DLD1 (cell line): Measurements from ENCODE around the gene PCDH17.

Experiments
- in situ Hi-C: cut with HindIII; loops from 2 replicates; pipeline ENCODE4 v1.10.0; 2017; ENCODE audit warnings: low sequenced_read_pairs

The PCDH17 gene

DNA sequence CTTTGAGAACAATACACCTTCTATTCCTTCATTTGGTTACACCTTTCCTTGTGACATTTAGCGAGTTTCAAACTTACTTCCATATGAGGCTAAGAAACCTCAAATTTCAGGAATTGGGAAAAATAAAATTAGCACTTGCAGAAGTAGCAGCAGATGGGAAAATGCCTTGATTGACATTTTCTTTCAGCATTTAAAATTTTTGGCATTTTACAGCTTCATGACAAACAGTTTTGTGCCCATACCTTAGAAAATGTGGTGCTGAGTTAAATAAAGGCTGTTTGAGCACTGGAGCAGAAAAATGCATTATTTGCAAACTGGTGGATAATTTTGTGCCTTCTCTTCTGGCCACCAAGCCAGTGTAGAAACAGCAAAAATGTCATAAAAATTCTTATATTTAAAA is 95.4 kb downstream of the PCDH17 start:
- in situ Hi-C loops: no loop called here

DNA sequence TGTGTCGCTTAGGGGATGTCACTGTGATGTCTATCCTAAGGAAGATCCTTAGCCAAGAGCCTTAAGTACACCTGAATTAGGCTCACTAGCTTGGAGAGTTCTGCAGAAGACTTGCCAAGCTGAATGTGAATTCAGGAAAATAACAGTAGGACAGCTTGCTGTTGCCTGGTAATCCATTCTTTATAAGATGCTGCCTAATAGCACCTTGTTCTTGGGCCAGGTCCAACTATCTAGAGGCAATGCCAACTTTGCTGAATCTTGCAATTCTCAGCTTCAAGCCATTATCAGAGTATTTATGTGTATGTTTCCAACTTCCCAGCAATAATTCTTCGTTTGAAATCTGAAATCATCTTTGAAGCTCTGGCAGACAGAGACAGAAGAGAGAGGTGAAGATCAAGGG is 102.8 kb downstream of the PCDH17 start:
- in situ Hi-C loops: no loop called here

DNA sequence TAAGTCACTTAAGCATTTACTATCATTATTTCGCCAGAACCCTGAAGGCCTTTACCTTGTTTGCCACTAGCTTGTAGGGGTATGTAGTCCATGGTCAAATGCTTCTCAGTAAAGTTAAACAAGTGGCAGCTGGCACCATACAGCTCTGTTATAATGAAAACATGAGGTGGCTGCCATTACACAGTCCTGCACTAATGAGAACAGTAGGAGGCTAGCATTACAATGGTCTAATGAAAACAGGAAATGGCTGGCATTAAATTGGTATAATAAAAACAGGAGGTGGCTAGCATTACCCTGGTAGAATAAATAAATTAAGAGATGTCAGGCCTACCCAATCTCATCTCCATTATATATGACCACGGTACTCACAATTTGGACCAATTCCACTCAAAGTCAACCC is 107.5 kb downstream of the PCDH17 start:
- in situ Hi-C loops: no loop called here

DNA sequence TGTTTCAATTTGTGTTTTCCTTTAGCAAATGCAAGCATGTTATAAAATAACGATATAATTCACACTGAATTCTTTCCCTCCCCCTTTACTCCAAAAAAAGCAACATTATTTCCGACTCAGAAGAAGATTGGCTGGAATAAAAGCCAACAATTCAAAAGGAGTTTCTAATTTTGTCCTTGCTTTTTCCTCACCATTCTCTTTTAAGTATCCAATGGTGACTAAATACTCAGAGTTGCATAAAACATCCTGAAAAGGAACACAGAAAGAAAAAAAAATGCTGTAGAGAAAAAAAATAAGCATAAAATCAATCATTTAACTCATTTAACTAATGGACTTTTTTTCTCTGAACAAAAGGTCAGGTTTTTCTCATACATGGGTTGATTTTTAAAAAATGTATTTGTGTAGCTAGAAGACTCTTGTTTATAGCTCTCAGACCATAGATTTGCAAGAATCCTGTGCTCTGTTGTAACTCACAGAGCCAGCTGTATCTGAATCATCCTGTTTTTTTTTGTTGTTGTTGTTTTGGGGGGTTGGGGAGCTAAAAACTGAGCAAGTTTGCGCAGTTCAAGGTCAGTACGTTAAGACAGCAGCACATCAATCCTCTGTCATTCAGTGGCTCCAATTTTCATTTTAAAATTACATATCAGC is 108.1 kb downstream of the PCDH17 start:
- in situ Hi-C loops: no loop called here

DNA sequence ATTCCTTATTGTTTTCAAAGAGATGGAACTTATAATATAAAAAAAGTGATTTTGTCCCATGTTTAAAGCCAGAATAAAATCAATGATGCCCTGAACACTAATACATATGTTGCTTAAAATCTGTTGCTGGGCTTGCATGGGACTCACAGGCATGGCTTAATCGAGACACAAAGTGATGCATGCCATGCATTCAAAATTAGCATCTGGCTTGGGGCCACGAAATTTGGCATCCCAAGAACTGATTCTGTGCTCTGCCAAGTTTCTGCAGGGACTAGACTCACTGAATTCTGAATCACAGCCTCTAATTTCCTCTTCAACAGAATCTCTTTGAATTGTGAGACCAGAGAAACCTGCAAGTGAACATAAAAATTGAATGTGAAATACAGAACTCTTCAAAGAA is 109.2 kb downstream of the PCDH17 start:
- in situ Hi-C loops: no loop called here

DNA sequence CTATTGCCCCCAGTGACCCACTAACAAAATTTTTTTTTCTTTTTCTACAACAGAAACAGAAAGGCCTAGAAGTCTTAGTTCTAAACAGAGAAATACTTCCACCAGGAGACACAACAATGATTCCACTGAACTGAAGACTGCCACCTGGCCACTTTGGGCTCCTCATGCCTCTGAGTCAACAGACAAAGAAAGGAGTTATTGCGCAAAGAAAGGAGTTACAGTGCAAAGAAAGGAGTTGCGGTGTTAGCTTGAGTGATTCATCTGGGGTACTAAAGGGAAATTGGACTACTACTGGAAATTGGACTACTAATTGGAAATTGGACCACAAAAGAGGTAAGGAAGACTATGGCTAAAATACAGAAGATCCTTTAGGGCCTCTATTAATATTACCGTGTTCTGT is 116.6 kb downstream of the PCDH17 start:
- in situ Hi-C loops: no loop called here

DNA sequence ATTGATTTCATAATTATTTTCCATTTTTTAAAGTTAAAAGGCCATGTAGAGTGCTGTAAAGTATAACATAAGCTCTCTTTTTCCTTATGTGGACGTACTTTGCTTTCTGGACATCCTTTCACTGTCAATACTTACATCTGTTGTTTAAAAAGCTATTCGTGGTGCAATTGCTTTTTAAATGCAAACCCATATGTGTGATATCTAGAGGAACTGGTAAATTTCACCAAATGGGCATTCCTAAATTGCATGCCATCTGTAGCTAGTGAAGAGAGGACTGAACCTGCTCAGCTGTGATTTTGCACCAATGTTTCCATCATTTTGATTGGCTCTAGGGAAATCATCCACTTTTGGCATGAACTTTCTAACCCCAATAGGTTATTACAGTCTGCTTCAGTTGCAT is 129.4 kb downstream of the PCDH17 start:
- in situ Hi-C loops: no loop called here

DNA sequence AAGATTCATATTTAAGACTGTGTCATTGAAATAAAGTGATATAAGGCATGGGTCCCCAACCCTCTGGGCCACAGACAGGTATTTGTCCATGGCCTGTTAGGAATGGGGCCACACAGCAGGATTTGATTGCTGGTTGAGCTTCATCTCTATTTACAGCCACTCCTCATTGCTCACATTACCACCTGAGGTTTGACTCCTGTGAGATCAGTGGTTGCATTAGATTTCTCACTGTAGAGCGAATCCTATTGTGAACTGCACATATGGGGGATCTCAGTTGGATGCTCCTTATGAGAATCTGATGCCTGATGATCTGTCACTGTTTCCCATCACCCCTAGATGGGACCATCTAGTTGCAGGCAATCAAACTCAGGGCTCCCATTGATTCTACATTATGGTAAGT is 132.1 kb downstream of the PCDH17 start:
- in situ Hi-C loops: no loop called here
